HCT116 (cell line): ENCODE results near the gene GRHL1. TPM values are rescaled to one million over a fixed set of nuclear protein-coding genes. Genes with fewer than 3 reads are reported as not detected.

ENCODE experiments used
- ATAC-seq: fragments of 200-7000 bp; cut with Tn5 transposase; 2 replicates; pipeline ENCODE4 v1.9.1; 2020; ENCODE audit warnings: mild to moderate bottlenecking, moderate library complexity
- BruUV-seq: library from RNA; stranded (reverse); fragments of 400-500 nt; replicated peaks from 2 replicates; lab custom pipeline; 2021; lab: Mats Ljungman, UMichigan
- CTCF ChIA-PET: fragments of 300-600 bp; sonication (Branson Sonifier 250); formaldehyde crosslinking; loops from one replicate; lab custom pipeline; 2021; ENCODE audit warnings: antibody characterized with exemption; lab: Charles Lee
- POLR2A ChIA-PET: fragments of 300-600, 350-600 bp; sonication (Branson Sonifier 250); formaldehyde crosslinking; loops from one replicate; lab custom pipeline; 2021; ENCODE audit warnings: antibody characterized with exemption; lab: Charles Lee
- RAD21 ChIA-PET, 2 experiments: fragments of 300-600 bp; sonication (Branson Sonifier 250); formaldehyde crosslinking; loops; one replicate each; lab custom pipeline; 2023; ENCODE audit warnings: low total read pairs in 2 of 2; ENCODE audit not compliant: uncharacterized antibody in 2 of 2, unreplicated experiment in 2 of 2, low non-redundant PET in 1 of 2; lab: Charles Lee
- DNase-seq: peaks from one replicate; pipeline ENCODE4 v3.0.0-alpha.2; 2010; ENCODE audit warnings: low read depth, low spot score
- H2AFZ ChIP-seq: fragments of 200-600 bp; shearing (Covaris generic), sonication (generic); 2 replicates; pipeline ENCODE4 v1.6.1; 2017; ENCODE audit warnings: low read depth, mixed run types, mixed read lengths, antibody characterized with exemption, low read length; ENCODE audit not compliant: poor library complexity, severe bottlenecking
- H3K27ac ChIP-seq: 2 replicates; pipeline ENCODE4 v1.5.1; 2012; ENCODE audit warnings: low read depth, low read length
- H3K27me3 ChIP-seq: fragments of 200-600 bp; sonication (generic); 2 replicates; pipeline ENCODE4 v1.6.1; 2016; ENCODE audit warnings: mixed run types, low read length, mixed read lengths; ENCODE audit not compliant: insufficient read depth
- H3K36me3 ChIP-seq, 2 experiments: fragments of 200-500 bp in 1 of 2; fragments of 200-600 bp in 1 of 2; sonication (Bioruptor generic) in 1 of 2; sonication (generic) in 1 of 2; 2 replicates each; pipeline versions ENCODE4 v1.5.1 to v1.6.1; 2014 to 2016; ENCODE audit warnings: low read length in 2 of 2, inconsistent platforms in 1 of 2, mixed read lengths in 1 of 2, mixed run types in 1 of 2; ENCODE audit not compliant: insufficient read depth in 2 of 2, control insufficient read depth in 1 of 2
- H3K4me1 ChIP-seq, 2 experiments: fragments of 200-600 bp in 1 of 2; sonication (generic) in 1 of 2; 2 replicates each; pipeline versions ENCODE4 v1.5.1 to v1.6.1; 2012 to 2017; ENCODE audit warnings: low read length in 2 of 2, inconsistent platforms in 1 of 2, mild to moderate bottlenecking in 1 of 2, mixed read lengths in 1 of 2, mixed run types in 1 of 2, moderate library complexity in 1 of 2; ENCODE audit not compliant: insufficient read depth in 2 of 2, control insufficient read depth in 1 of 2
- H3K4me2 ChIP-seq: fragments of 200-600 bp; sonication (generic); 2 replicates; pipeline ENCODE4 v1.6.1; 2017; ENCODE audit warnings: mixed run types, low read length, mixed read lengths
- H3K4me3 ChIP-seq, 2 experiments: fragments of 200-600 bp in 1 of 2; sonication (generic) in 1 of 2; replicated peaks in 1 of 2; 2 replicates each; pipeline ENCODE4 v1.5.1; 2011 to 2016; ENCODE audit warnings: low read length in 2 of 2, control low read depth in 1 of 2, low read depth in 1 of 2, mild to moderate bottlenecking in 1 of 2, mixed read lengths in 1 of 2, mixed run types in 1 of 2
- H3K79me2 ChIP-seq: fragments of 200-600 bp; sonication (generic); 2 replicates; pipeline ENCODE4 v1.6.1; 2017; ENCODE audit warnings: mild to moderate bottlenecking, mixed run types, low read length, moderate library complexity, mixed read lengths; ENCODE audit not compliant: insufficient read depth
- H3K9ac ChIP-seq: fragments of 200-600 bp; sonication (generic); 2 replicates; pipeline ENCODE4 v1.6.1; 2016; ENCODE audit warnings: low read length, mixed read lengths
- H3K9me2 ChIP-seq: fragments of 200-600 bp; sonication (generic), shearing (Covaris generic); 2 replicates; pipeline ENCODE4 v1.6.1; 2017; ENCODE audit warnings: mixed run types, mild to moderate bottlenecking, moderate library complexity; ENCODE audit not compliant: insufficient read depth
- H3K9me3 ChIP-seq, 2 experiments: fragments of 200-500 bp in 1 of 2; fragments of 200-600 bp in 1 of 2; sonication (Bioruptor generic) in 1 of 2; sonication (generic) in 1 of 2; 2 replicates each; pipeline ENCODE4 v1.6.1; 2014 to 2017; ENCODE audit warnings: low read length in 2 of 2, mixed read lengths in 2 of 2, inconsistent platforms in 1 of 2, low read depth in 1 of 2, mild to moderate bottlenecking in 1 of 2, mixed run types in 1 of 2, moderate library complexity in 1 of 2; ENCODE audit not compliant: control insufficient read depth in 1 of 2, insufficient read depth in 1 of 2
- H4K20me1 ChIP-seq: fragments of 200-600 bp; sonication (generic), shearing (Covaris generic); 2 replicates; pipeline ENCODE4 v1.6.1; 2017; ENCODE audit warnings: mixed run types, mild to moderate bottlenecking, moderate library complexity; ENCODE audit not compliant: insufficient read depth
- EZH2 ChIP-seq: fragments of 200-600 bp; sonication (generic); IDR thresholded peaks from 2 replicates; pipeline ENCODE4 v1.6.1; 2017; ENCODE audit warnings: antibody characterized with exemption, mixed run types
- POLR2A ChIP-seq: IDR thresholded peaks from 2 replicates; pipeline ENCODE4 v1.7.0; 2011; ENCODE audit warnings: borderline replicate concordance; ENCODE audit not compliant: insufficient read depth, insufficient read length; ENCODE audit errors: extremely low read depth
- RAD21 ChIP-seq: IDR thresholded peaks from 2 replicates; pipeline ENCODE4 v1.6.1; 2012; ENCODE audit warnings: low read depth, mild to moderate bottlenecking
- SP1 ChIP-seq: IDR thresholded peaks from 2 replicates; pipeline ENCODE4 v1.6.1; 2012; ENCODE audit warnings: low read depth
- SRF ChIP-seq: IDR thresholded peaks from 2 replicates; pipeline ENCODE4 v1.6.1; 2012; ENCODE audit warnings: low read depth
- TCF7L2 ChIP-seq: IDR thresholded peaks from 2 replicates; pipeline ENCODE4 v1.7.0; 2011; ENCODE audit warnings: borderline replicate concordance, inconsistent platforms; ENCODE audit not compliant: insufficient read depth, insufficient read length; ENCODE audit errors: extremely low read depth
- YY1 ChIP-seq: IDR thresholded peaks from 2 replicates; pipeline ENCODE4 v1.6.1; 2011; ENCODE audit warnings: low read length, low read depth, moderate library complexity, mild to moderate bottlenecking; ENCODE audit not compliant: insufficient replicate concordance; ENCODE audit errors: extremely low read depth
- ZFX ChIP-seq: fragments of 450-650 bp; IDR thresholded peaks from 2 replicates; pipeline ENCODE4 v1.6.1; 2017
- intact Hi-C: fragments of 100-400 bp; cut with micrococcal nuclease; formaldehyde crosslinking; loops from 2 replicates; pipeline ENCODE4 v1.10.0; 2022
- total RNA-seq: library from RNA; stranded (reverse); gene quantifications from one replicate; pipeline ENCODE4 v1.2.1, GENCODE V29; 2021; ENCODE audit not compliant: unreplicated experiment
- TF ChIP-seq, protein P1 (sequence below): IDR thresholded peaks from 2 replicates; pipeline ENCODE4 v1.6.1; 2012
- TF ChIP-seq, protein P2 (sequence below): IDR thresholded peaks from 2 replicates; pipeline ENCODE4 v1.6.1; 2012; ENCODE audit warnings: low read depth
- TF ChIP-seq, protein P3 (sequence below), 3 experiments: fragments of 200-600 bp in 1 of 3; sonication (generic) in 1 of 3; IDR thresholded peaks in 2 of 3; conservative IDR thresholded peaks in 1 of 3; 2 replicates each; pipeline ENCODE4 v1.5.1; 2012 to 2017; ENCODE audit warnings: low read depth in 2 of 3, low read length in 2 of 3, antibody characterized with exemption in 1 of 3, borderline replicate concordance in 1 of 3, control low read depth in 1 of 3, mild to moderate bottlenecking in 1 of 3, mixed read lengths in 1 of 3, mixed run types in 1 of 3, moderate library complexity in 1 of 3; ENCODE audit not compliant: insufficient read depth in 1 of 3

Gene GRHL1
- total RNA-seq, 1 experiment from 2014 or later, result 8.5 TPM

DNA sequence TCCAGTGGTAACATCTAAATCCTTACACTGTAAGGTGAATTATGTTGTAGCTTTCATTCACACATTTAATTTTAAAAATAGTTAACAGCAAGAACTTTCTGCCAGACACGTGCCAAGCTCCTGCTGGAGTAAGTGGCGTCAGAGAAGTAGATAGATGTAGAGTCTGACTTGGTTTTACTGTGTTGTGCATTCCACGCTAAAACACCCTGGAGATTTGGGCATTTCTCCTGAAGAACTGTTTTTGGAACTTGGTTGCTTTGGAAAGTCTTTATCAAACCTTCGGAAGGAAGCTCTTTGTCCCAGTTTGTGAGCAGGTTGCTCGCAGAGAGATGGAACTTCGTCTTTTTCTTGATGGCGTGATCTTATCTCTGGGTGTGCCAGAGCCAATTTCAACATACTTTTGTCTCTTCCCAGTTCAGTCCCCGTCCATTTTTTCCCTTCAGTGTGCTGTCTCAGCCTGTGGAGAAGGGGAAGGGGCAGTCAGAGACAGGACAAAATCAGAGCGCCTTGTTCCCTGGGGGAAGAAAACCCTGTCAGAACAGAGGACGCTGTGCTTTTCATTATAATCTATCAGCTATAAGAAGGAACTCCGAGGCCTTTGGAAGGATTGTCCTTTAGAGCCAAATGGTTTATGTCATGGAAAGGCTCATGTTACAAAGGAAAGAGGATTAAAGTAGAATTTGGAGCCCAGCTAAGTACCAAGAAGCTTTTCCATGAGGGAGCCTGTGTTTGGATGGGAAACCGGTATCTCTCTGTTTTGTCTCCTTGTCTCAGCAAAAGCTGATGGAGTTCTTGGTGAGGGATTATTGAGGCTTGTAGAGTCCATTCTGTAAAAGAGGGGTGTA lies 18.9 kb downstream of the GRHL1 start:
- no peak overlapping the region for H3K4me3 ChIP-seq
- H3K9me3 ChIP-seq, result no peaks in the 10 kb centered on the region
- no peak for DNase-seq
- no peaks in the 10 kb centered on the region for H3K36me3 ChIP-seq
- no peaks in the 10 kb centered on the region for H3K79me2 ChIP-seq
- H3K27me3 ChIP-seq, result no peaks in the 10 kb centered on the region
- H3K9ac ChIP-seq, result no peak overlapping the region
- ChIA-PET CTCF (interaction anchor here (3.7 kb wide), 1 partner anchor 14 kb away, joined by 15 read pairs; no protein-coding TSS in a partner anchor), RAD21 (no interaction called here), POLR2A (no interaction called here)
- peaks cover 17 to 19% of the 10 kb centered on the region in 2 experiments; a peak in 3 of 4 replicates for H3K4me1 ChIP-seq
- H3K4me2 ChIP-seq, result no peak overlapping the region
- TF ChIP-seq, protein P1, sequence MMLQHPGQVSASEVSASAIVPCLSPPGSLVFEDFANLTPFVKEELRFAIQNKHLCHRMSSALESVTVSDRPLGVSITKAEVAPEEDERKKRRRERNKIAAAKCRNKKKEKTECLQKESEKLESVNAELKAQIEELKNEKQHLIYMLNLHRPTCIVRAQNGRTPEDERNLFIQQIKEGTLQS, result no peak
- TF ChIP-seq ZFX, result no peak
- TF ChIP-seq RAD21, result no peak
- TF ChIP-seq SRF, result no peak
- TF ChIP-seq, protein P2, sequence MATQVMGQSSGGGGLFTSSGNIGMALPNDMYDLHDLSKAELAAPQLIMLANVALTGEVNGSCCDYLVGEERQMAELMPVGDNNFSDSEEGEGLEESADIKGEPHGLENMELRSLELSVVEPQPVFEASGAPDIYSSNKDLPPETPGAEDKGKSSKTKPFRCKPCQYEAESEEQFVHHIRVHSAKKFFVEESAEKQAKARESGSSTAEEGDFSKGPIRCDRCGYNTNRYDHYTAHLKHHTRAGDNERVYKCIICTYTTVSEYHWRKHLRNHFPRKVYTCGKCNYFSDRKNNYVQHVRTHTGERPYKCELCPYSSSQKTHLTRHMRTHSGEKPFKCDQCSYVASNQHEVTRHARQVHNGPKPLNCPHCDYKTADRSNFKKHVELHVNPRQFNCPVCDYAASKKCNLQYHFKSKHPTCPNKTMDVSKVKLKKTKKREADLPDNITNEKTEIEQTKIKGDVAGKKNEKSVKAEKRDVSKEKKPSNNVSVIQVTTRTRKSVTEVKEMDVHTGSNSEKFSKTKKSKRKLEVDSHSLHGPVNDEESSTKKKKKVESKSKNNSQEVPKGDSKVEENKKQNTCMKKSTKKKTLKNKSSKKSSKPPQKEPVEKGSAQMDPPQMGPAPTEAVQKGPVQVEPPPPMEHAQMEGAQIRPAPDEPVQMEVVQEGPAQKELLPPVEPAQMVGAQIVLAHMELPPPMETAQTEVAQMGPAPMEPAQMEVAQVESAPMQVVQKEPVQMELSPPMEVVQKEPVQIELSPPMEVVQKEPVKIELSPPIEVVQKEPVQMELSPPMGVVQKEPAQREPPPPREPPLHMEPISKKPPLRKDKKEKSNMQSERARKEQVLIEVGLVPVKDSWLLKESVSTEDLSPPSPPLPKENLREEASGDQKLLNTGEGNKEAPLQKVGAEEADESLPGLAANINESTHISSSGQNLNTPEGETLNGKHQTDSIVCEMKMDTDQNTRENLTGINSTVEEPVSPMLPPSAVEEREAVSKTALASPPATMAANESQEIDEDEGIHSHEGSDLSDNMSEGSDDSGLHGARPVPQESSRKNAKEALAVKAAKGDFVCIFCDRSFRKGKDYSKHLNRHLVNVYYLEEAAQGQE, result no peak
- no peak for TF ChIP-seq TCF7L2
- no peak for TF ChIP-seq YY1
- no peak for TF ChIP-seq POLR2A
- no peak for TF ChIP-seq EZH2
- no peak for TF ChIP-seq SP1
- TF ChIP-seq, protein P3, sequence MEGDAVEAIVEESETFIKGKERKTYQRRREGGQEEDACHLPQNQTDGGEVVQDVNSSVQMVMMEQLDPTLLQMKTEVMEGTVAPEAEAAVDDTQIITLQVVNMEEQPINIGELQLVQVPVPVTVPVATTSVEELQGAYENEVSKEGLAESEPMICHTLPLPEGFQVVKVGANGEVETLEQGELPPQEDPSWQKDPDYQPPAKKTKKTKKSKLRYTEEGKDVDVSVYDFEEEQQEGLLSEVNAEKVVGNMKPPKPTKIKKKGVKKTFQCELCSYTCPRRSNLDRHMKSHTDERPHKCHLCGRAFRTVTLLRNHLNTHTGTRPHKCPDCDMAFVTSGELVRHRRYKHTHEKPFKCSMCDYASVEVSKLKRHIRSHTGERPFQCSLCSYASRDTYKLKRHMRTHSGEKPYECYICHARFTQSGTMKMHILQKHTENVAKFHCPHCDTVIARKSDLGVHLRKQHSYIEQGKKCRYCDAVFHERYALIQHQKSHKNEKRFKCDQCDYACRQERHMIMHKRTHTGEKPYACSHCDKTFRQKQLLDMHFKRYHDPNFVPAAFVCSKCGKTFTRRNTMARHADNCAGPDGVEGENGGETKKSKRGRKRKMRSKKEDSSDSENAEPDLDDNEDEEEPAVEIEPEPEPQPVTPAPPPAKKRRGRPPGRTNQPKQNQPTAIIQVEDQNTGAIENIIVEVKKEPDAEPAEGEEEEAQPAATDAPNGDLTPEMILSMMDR (IDR thresholded peaks at IDR 0.05 in 2 of 3, conservative IDR thresholded peaks at IDR 0.05 in 1 of 3; ENCODE audit: borderline replicate concordance in 1 of 3, insufficient read depth in 1 of 3, low read depth in 2 of 3, low read length in 2 of 3), result no peak
- intact Hi-C loops, result no loop called here
- H2AFZ ChIP-seq, result no peak overlapping the region
- H4K20me1 ChIP-seq, result no peaks in the 10 kb centered on the region
- H3K27ac ChIP-seq, result no peak overlapping the region
- H3K9me2 ChIP-seq, result no peaks in the 10 kb centered on the region
- BruUV-seq, result no TSS peak
- no peak for ATAC-seq
